CD4-positive, alpha-beta T cell treated with Interleukin-2 at 100 ng/mL for 4 hours (primary cell): Measurements from ENCODE around the gene LRPAP1.
"Not testable (repeated sequence)": the region's sequence is repeated elsewhere in the genome, so short reads cannot be mapped to it uniquely, and the experiment has no call there.

Source experiments
- DNase-seq: peaks from one replicate; pipeline ENCODE4 v3.0.0-alpha.2; 2020; ENCODE audit warnings: low spot score

Gene LRPAP1

GRCh38 chr4:3562127-3562526 is 29.9 kb upstream of the LRPAP1 start:
- DNase-seq = not testable (repeated sequence)

GRCh38 chr4:3560465-3560864 is 28.2 kb upstream of the LRPAP1 start:
- not testable (repeated sequence) for DNase-seq

- DNase-seq = not testable (repeated sequence)
Measured at GRCh38 chr4:3559381-3560290, 27.4 kb upstream of the LRPAP1 start.

DNA sequence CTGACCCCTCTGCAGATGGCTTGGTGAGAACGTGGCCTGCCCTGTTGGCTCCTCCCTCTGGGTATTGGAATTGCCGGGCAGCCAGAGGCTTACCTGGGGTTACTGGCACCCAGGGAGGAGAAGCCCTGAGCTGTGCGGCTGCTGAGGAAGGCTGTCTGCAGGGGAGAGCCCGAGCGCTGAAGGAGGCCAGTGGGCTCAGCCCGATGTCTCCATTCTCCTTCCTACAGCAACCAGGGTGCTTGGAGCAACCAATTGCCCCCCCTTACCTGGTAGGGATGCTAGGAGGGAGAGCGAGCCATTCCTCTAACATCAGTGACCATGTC is 26.3 kb upstream of the LRPAP1 start:
- not testable (repeated sequence) for DNase-seq

GRCh38 chr4:3557676-3558513 is 25.7 kb upstream of the LRPAP1 start:
- not testable (repeated sequence) for DNase-seq

DNA sequence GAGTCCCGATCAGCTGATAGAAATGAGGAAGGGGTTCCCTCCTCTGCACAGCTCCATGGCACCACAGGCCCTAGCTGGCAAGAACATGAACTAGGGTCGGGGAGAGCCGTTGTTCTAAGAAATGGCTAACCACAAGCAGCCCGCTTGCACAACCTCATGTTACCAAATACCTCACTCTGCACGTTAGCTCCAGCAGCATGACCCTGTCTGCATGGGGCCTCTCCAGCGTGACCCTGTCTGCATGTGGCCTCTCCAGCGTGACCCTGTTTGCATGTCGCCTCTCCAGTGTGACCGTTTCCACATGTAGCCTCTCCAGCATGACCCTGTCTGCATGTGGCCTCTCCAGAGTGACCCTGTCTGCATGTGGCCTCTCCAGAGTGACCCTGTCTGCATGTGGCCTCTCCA is 24.9 kb upstream of the LRPAP1 start:
- DNase-seq = not testable (repeated sequence)

DNA sequence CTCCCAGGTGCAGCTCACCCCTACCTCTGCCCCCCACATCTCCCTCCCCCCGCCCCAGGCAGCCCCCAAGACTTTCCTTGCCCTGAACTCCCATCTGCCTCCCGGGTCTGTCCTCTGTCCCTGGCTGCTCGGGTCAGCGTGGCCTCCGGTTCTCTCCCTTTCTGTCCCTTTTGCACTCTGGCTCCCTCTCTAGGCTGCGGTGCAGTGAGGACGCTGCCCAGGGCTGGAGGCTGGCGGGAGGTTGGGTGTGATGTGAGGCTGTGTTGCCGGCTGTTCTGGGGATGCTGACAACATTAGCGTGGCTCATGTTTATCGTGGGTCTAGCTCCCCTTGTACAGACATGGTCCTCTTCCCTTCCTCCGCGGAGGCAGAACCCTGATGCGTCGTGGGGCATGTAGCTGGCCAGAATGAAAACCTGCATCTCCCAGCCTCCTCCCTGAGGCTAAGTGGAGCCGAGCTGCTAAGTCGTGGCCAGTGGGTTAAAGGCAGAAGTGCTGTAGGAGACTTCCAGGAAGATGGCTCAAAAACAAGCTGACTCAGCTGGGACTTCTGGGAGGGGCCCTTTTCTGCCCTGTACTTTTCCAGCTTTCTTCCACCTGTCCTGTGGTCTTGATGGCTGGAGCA is 24.1 kb upstream of the LRPAP1 start:
- DNase-seq = not testable (repeated sequence)

GRCh38 chr4:3555459-3556070 is 23.3 kb upstream of the LRPAP1 start:
- not testable (repeated sequence) for DNase-seq

DNA sequence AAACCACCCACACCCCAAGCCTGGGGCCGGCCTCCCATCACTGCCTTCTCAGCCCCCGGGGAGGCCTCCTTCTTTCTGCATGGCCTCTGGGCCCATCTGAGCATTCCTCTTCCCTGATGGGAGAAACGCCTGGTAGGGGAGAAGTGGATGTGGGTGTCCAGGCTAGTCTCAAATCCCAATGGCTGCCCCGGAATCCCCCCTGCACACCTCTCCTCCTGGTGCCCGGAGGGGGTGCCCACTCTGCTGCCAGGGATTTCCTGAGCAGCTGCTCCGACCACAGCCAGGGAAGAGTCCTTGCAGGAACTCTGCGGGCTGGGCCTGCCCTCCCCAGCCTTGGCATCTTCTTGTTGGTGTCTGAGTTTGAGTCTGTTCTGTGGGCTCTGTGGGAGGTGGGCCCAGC is 19.1 kb upstream of the LRPAP1 start:
- not testable (repeated sequence) for DNase-seq

DNA sequence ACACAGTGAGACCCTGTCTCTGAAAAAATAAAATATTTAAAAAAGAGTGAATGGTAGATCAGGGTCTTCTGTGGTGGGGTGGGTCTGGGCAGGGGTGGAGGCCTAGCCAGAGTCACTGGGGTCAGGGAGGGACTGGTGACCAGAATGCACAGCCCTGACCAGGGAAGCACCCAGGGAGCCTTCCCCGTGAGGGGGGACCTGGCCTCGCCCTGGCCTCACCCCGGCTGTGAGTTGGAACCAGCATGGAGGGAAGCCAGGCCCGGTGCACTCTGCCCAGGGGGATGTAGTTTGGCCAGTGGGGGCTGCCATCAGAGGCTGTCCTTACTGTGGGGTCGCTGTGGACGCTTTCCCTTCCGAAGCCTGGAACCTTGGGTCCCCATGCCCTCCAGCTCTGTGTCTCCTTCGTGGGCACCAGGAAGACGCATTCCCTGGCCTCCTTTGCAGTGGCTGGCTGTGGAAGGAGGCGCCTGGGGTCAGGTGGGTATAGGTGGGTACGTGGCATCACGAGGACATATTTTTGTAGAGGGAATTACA is 18.6 kb upstream of the LRPAP1 start:
- not testable (repeated sequence) for DNase-seq

GRCh38 chr4:3550041-3550440 is 17.8 kb upstream of the LRPAP1 start:
- not testable (repeated sequence) for DNase-seq

GRCh38 chr4:3549694-3550001 is 17.4 kb upstream of the LRPAP1 start:
- not testable (repeated sequence) for DNase-seq

- not testable (repeated sequence) for DNase-seq
Measured at GRCh38 chr4:3548991-3549693, 16.9 kb upstream of the LRPAP1 start.

DNA sequence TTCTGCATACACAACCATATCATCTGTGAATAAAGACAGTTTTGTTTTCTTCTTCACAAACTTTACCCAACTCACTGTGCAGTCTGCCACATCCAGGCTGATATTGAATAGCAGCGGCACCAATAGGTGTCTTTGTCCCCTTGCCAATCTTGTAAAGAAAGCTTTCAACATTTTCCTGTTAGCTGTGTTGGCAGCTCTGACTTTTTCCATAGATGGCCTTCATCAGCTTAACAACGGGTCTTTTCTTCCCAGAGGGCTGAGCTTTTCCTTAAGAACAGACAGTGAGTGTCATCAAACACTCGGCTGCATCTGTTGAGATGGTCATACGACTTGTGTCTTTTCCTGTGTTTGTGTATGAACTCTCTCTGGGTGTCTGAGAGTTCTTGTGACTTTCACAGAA is 14.5 kb upstream of the LRPAP1 start:
- not testable (repeated sequence) for DNase-seq

GRCh38 chr4:3545351-3545750 is 13.1 kb upstream of the LRPAP1 start:
- not testable (repeated sequence) for DNase-seq

DNA sequence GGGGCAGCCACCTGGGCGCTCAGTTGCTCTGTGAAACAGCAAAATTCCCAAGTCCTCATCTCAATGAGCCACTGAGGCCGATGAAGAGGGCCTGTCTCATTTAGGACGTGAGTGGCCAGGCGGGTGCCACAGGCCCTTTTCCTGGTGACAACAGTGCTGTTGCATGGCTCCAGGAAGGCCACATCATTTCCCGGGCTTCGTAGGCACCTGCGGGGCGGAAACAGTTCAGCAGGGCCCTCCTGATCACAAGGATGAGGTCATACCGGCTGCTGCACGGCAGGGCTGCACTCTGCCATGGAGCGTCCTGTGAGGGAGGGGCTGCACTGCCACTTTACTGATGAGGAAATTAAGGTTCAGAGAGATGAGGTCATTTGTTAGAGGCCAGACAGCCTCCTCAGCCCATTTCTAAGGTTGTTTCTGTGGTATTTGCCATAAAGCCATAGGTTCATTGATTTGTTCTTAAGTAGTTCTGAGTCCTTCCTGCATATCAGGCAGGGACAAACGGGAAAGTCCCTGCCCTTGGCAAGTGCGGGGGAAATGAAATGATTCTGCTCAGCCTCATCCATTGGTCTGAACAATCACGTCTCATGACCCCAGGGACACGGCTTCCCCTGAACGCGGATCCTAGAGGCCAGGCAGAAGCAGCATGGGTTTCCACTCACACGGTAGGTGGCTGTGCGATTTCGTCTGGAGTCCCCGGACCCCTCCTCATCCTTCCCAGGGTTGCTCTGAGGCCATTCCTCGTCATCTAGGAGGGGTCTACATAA is 12.2 kb upstream of the LRPAP1 start:
- DNase-seq = not testable (repeated sequence)

DNA sequence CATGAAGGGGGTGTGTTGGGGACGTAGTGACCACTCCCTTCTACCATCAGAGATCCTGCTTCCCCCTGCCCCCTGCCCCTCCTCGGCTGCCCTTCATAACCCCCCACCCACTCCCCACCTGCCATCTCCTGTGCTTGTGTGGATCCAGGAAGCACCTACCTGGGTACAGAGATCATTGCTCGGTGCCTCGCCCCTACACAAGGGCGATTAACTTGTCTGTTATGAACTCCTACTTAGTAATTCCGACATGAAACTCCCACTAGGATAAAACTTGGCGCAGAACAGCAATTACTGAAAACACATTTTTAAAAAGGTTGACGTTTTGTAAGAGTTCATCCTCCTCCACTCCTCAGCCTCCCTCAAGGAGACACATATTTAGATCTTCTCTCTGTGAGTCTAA is 11.2 kb upstream of the LRPAP1 start:
- DNase-seq = not testable (repeated sequence)

GRCh38 chr4:3538906-3539305 is 6.7 kb upstream of the LRPAP1 start:
- not testable (repeated sequence) for DNase-seq

GRCh38 chr4:3535812-3536211 is 3.6 kb upstream of the LRPAP1 start:
- DNase-seq = not testable (repeated sequence)

GRCh38 chr4:3533423-3533820 is 1.2 kb upstream of the LRPAP1 start:
- no peak for DNase-seq
